ENCODE data around the gene SIMC1.
"Not testable (repeated sequence)": the region's sequence is repeated elsewhere in the genome, so short reads cannot be mapped to it uniquely, and the experiment has no call there.

DNA sequence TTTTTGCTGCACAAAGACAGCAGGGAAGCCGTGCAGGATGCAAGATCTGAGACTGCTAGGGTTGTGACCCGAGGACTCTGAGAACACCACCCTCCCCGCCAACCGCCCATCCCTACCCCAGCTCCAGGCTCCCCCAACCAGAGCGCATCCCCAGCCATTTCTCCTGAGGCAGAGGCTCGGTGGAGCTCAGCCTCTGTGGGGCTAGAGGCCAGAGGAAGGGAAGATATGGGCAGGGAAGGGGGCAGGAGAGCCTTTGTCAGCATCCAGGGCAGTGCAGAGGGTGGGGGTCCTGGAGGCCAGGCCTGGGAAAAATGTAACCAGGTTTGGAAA is 43.2 kb upstream of the SIMC1 start:
- not testable (repeated sequence) for TF ChIP-seq POLR2A, POLR2AphosphoS5, TAF1 (IDR thresholded peaks at IDR 0.05; ENCODE audit: low read depth, low read length)
